Posterior vena cava (tissue), 2 donors: ENCODE data around the gene TELO2. TPM values are rescaled to one million over a fixed set of nuclear protein-coding genes. Genes with fewer than 3 reads are reported as not detected.
A peak's percentile ranks its signal among the peaks of the same experiment; 100 is the strongest.

Experiments used
- DNase-seq: peaks from one replicate; pipeline ENCODE4 v3.0.0-alpha.2; 2020; ENCODE audit warnings: low spot score
- intact Hi-C, 2 donors: fragments of 100-400 bp; cut with DNase I; formaldehyde crosslinking; loops; one replicate each; pipeline versions ENCODE4 v1.14.1 to v1.14.2; 2022 to 2023
- total RNA-seq, 2 donors: library from RNA; stranded (reverse); fragmentation: NEBNext Ultra II Directional; extraction: Animal tissue kit (Norgen Biotek cat#: 25700); gene quantifications; one replicate each; pipeline ENCODE4 v1.2.1, GENCODE V29; 2021
- donor health status: DM: yes; HTN: yes; CAD: no.
- donor health status: DM: yes; HTN: yes; CAD: no.

Gene TELO2
- total RNA-seq, 2 donors from 2014 or later: 20.8 to 21.4 TPM

GRCh38 chr16:1539720-1540555 lies 46.8 kb downstream of the TELO2 start:
- intact Hi-C loops: loop anchor here in 1 of 2 donors (10.0 kb wide), 2 partner anchors 65 to 125 kb away; partner anchors contain the start of gene UNKL
- no peak for DNase-seq

- intact Hi-C loops: loop anchor here in 1 of 2 donors (10.0 kb wide), 1 partner anchor 64 kb away; no protein-coding TSS in a partner anchor
Observed at GRCh38 chr16:1540556-1540855, 47.3 kb downstream of the TELO2 start.

GRCh38 chr16:1541293-1542165 lies 48.4 kb downstream of the TELO2 start:
- intact Hi-C loops: loop anchor here in 1 of 2 donors (10.0 kb wide), 1 partner anchor 63 kb away; no protein-coding TSS in a partner anchor
- no peak for DNase-seq

More at GRCh38 chr16:1540556-1540855, 47.3 kb downstream of the TELO2 start:
- no peak for DNase-seq

- intact Hi-C loops: loop anchor here in 1 of 2 donors (10.0 kb wide), 1 partner anchor 63 kb away; no protein-coding TSS in a partner anchor
- DNase-seq: no peak
Observed at GRCh38 chr16:1542166-1542500, 49.0 kb downstream of the TELO2 start.

- intact Hi-C loops: loop anchor here in 1 of 2 donors (10.0 kb wide), 1 partner anchor 62 kb away; no protein-coding TSS in a partner anchor
- no peak for DNase-seq
Observed at GRCh38 chr16:1542533-1542932, 49.4 kb downstream of the TELO2 start.

GRCh38 chr16:1543085-1543896 lies 50.1 kb downstream of the TELO2 start:
- peak; percentile 95 for DNase-seq
- intact Hi-C loops: loop anchor here in 1 of 2 donors (10.0 kb wide), 1 partner anchor 62 kb away; no protein-coding TSS in a partner anchor

GRCh38 chr16:1545044-1546040 lies 52.2 kb downstream of the TELO2 start:
- no peak for DNase-seq
- intact Hi-C loops: loop anchor here in 1 of 2 donors (10.0 kb wide), 1 partner anchor 59 kb away; no protein-coding TSS in a partner anchor

- DNase-seq: no peak
- intact Hi-C loops: loop anchor here in 1 of 2 donors (10.0 kb wide), 1 partner anchor 58 kb away; no protein-coding TSS in a partner anchor
Observed at GRCh38 chr16:1546430-1546829, 53.3 kb downstream of the TELO2 start.

GRCh38 chr16:1548233-1548632 lies 55.1 kb downstream of the TELO2 start:
- intact Hi-C loops: loop anchor here in 1 of 2 donors (10.0 kb wide), 1 partner anchor 57 kb away; no protein-coding TSS in a partner anchor
- DNase-seq: no peak

GRCh38 chr16:1548727-1549126 lies 55.6 kb downstream of the TELO2 start:
- intact Hi-C loops: loop anchor here in 1 of 2 donors (10.0 kb wide), 1 partner anchor 56 kb away; no protein-coding TSS in a partner anchor

GRCh38 chr16:1550069-1550468 lies 56.9 kb downstream of the TELO2 start:
- DNase-seq: no peak

More at GRCh38 chr16:1548727-1549126, 55.6 kb downstream of the TELO2 start:
- no peak for DNase-seq

GRCh38 chr16:1550696-1551095 lies 57.5 kb downstream of the TELO2 start:
- intact Hi-C loops: loop anchor here in 1 of 2 donors (10.0 kb wide), 1 partner anchor 56 kb away; the partner anchor contains the start of gene TELO2
- no peak for DNase-seq

More at GRCh38 chr16:1550069-1550468, 56.9 kb downstream of the TELO2 start:
- intact Hi-C loops: loop anchor here in 1 of 2 donors (10.0 kb wide), 1 partner anchor 55 kb away; the partner anchor contains the start of gene TELO2

- DNase-seq: no peak
- intact Hi-C loops: loop anchor here in 1 of 2 donors (10.0 kb wide), 1 partner anchor 56 kb away; the partner anchor contains the start of gene TELO2
Observed at GRCh38 chr16:1551166-1551565, 58.0 kb downstream of the TELO2 start.

- intact Hi-C loops: loop anchor here in 1 of 2 donors (10.0 kb wide), 1 partner anchor 57 kb away; the partner anchor contains the start of gene TELO2
- DNase-seq: no peak
Observed at GRCh38 chr16:1552129-1552528, 59.0 kb downstream of the TELO2 start.

GRCh38 chr16:1553946-1554825 lies 61.0 kb downstream of the TELO2 start:
- no peak for DNase-seq
- intact Hi-C loops: loop anchor here in 1 of 2 donors (10.0 kb wide), 1 partner anchor 59 kb away; the partner anchor contains the start of gene TELO2
